Gastroesophageal sphincter (tissue), 4 donors: ENCODE measurements around the gene PEMT. TPM values are rescaled to one million over a fixed set of nuclear protein-coding genes. Genes with fewer than 3 reads are reported as not detected.

Experiments
- ATAC-seq: fragments of 150-250 bp; one replicate; pipeline ENCODE4 v1.9.1; 2016; ENCODE audit warnings: mild to moderate bottlenecking, moderate library complexity
- H3K27ac ChIP-seq, 4 donors: fragments of 200-600 bp; sonication (generic) in 3 of 4; 1 replicate in 3 of 4; 2 replicates in 1 of 4; pipeline ENCODE4 v1.5.1; 2016 to 2019
- H3K27me3 ChIP-seq: fragments of 200-600 bp; sonication (generic); one replicate; pipeline ENCODE4 v1.5.1; 2019
- H3K36me3 ChIP-seq, 2 donors: fragments of 200-600 bp; sonication (generic); one replicate each; pipeline ENCODE4 v1.5.1; 2019; ENCODE audit warnings: control low read depth in 1 of 2
- H3K4me1 ChIP-seq, 3 donors: fragments of 200-600 bp; sonication (generic); 1 replicate in 2 of 3; 2 replicates in 1 of 3; pipeline ENCODE4 v1.5.1; 2016 to 2019; ENCODE audit warnings: control low read depth in 2 of 3
- H3K4me3 ChIP-seq, 2 donors: fragments of 200-600 bp; sonication (generic); one replicate each; pipeline ENCODE4 v1.5.1; 2019; ENCODE audit warnings: mild to moderate bottlenecking in 1 of 2, moderate library complexity in 1 of 2
- H3K9me3 ChIP-seq, 3 donors: fragments of 200-600 bp; sonication (generic); one replicate each; pipeline ENCODE4 v1.5.1; 2017 to 2019; ENCODE audit warnings: control low read depth in 2 of 3
- CTCF ChIP-seq, 4 experiments: fragments of 200-600 bp in 2 of 4; fragments of 450-650 bp in 2 of 4; sonication (generic) in 1 of 4; IDR thresholded peaks; one replicate each; pipeline ENCODE4 v1.5.1; 2017 to 2019; ENCODE audit warnings: antibody characterized with exemption in 4 of 4, mild to moderate bottlenecking in 2 of 4, moderate library complexity in 2 of 4
- EP300 ChIP-seq: sonication (generic); formaldehyde crosslinking; IDR thresholded peaks from one replicate; pipeline ENCODE4 v1.6.1; 2017; ENCODE audit warnings: antibody characterized with exemption, mild to moderate bottlenecking
- POLR2A ChIP-seq, 2 donors: fragments of 450-650 bp; IDR thresholded peaks; one replicate each; pipeline ENCODE4 v1.6.1; 2017; ENCODE audit warnings: antibody characterized with exemption in 2 of 2, mild to moderate bottlenecking in 2 of 2, moderate library complexity in 1 of 2
- POLR2AphosphoS5 ChIP-seq: sonication (generic); formaldehyde crosslinking; IDR thresholded peaks from one replicate; pipeline ENCODE4 v1.6.1; 2017; ENCODE audit warnings: antibody characterized with exemption
- whole genome bisulfite sequencing, 2 donors: methylation state at CpG; one replicate each; pipeline ENCODE4 v1.1.5; 2018; ENCODE audit warnings: low coverage in 1 of 2; 5-methylcytosine and 5-hydroxymethylcytosine counted together
- total RNA-seq, 4 donors: library from RNA; depleted of rRNA; stranded (reverse); fragments of >200 nt; gene quantifications; one replicate each; pipeline ENCODE4 v1.1.0, GENCODE V29; 2016

Gene PEMT
- total RNA-seq, 4 donors from 2014 or later, result 8.6 to 20.7 (median 17.5) TPM

- no peak for ATAC-seq
- H3K36me3 ChIP-seq, result no peaks in the 10 kb centered on the region
Measured at GRCh38 chr17:17549732-17550366, 41.7 kb downstream of the PEMT start.

GRCh38 chr17:17548044-17548443 lies 43.5 kb downstream of the PEMT start:
- ATAC-seq, result no peak
- WGBS, 2 donors, result 72 to 93% methylated on average over 2 to 5 of the region's 8 CpGs
- Histone ChIP-seq H3K36me3 (no peaks in the 10 kb centered on the region), H3K4me3 (no peak overlapping the region), H3K27ac (no peak overlapping the region), H3K4me1 (peaks cover 0 to 5% (median 0%) of the 10 kb centered on the region in 3 donors), H3K27me3 (no peaks in the 10 kb centered on the region), H3K9me3 (no peaks in the 10 kb centered on the region)
- no peak for TF ChIP-seq POLR2AphosphoS5

More at GRCh38 chr17:17549732-17550366, 41.7 kb downstream of the PEMT start:
- peaks cover 0 to 5% (median 0%) of the 10 kb centered on the region in 3 donors for H3K4me1 ChIP-seq
- H3K27me3 ChIP-seq, result no peaks in the 10 kb centered on the region
- TF ChIP-seq CTCF (IDR thresholded peaks at IDR 0.05), result no peak
- no peak overlapping the region for H3K4me3 ChIP-seq
- H3K27ac ChIP-seq, result no peak overlapping the region
- no peaks in the 10 kb centered on the region for H3K9me3 ChIP-seq
- WGBS, 2 donors, result 88 to 91% methylated on average over 6 to 7 of the region's 20 CpGs

- Histone ChIP-seq H3K9me3 (no peaks in the 10 kb centered on the region), H3K4me3 (no peak overlapping the region), H3K4me1 (peaks cover 0 to 5% (median 0%) of the 10 kb centered on the region in 3 donors), H3K36me3 (no peaks in the 10 kb centered on the region), H3K27me3 (no peaks in the 10 kb centered on the region), H3K27ac (no peak overlapping the region)
- TF ChIP-seq POLR2A (IDR thresholded peaks at IDR 0.05), result no peak
- TF ChIP-seq CTCF (IDR thresholded peaks at IDR 0.05), result no peak
- no peak for TF ChIP-seq EP300
- no peak for TF ChIP-seq POLR2AphosphoS5
- ATAC-seq, result no peak
- WGBS, 2 donors, result 50% methylated on average over 1 to 2 of the region's 9 CpGs
Measured at GRCh38 chr17:17547210-17547764, 44.2 kb downstream of the PEMT start.

GRCh38 chr17:17546399-17547185 lies 44.9 kb downstream of the PEMT start:
- Histone ChIP-seq H3K4me1 (peaks cover 0 to 5% (median 0%) of the 10 kb centered on the region in 3 donors), H3K4me3 (no peak overlapping the region), H3K27me3 (no peaks in the 10 kb centered on the region), H3K27ac (no peak overlapping the region), H3K9me3 (no peaks in the 10 kb centered on the region), H3K36me3 (no peaks in the 10 kb centered on the region)
- TF ChIP-seq POLR2A (IDR thresholded peaks at IDR 0.05) (no peak), EP300 (no peak), CTCF (IDR thresholded peaks at IDR 0.05) (no peak), POLR2AphosphoS5 (no peak)
- 96% methylated on average over 5 of the region's 16 CpGs; no CpG with 5 or more reads in 1 of the 2 donors for WGBS, 2 donors
- ATAC-seq, result no peak

GRCh38 chr17:17545984-17546383 lies 45.5 kb downstream of the PEMT start:
- Histone ChIP-seq H3K27ac (no peak overlapping the region), H3K4me3 (no peak overlapping the region), H3K36me3 (no peaks in the 10 kb centered on the region), H3K27me3 (no peaks in the 10 kb centered on the region), H3K4me1 (peaks cover 0 to 5% (median 0%) of the 10 kb centered on the region in 3 donors), H3K9me3 (no peaks in the 10 kb centered on the region)
- no peak for ATAC-seq
- TF ChIP-seq POLR2AphosphoS5 (no peak), CTCF (IDR thresholded peaks at IDR 0.05) (no peak), EP300 (no peak), POLR2A (IDR thresholded peaks at IDR 0.05) (no peak)
- WGBS, 2 donors, result no CpG with 5 or more reads among the region's 7 CpGs
